Mucosa of descending colon (tissue), 3 donors: Measurements from ENCODE around the gene GBA2. TPM values are rescaled to one million over a fixed set of nuclear protein-coding genes. Genes with fewer than 3 reads are reported as not detected.

Source experiments
- ATAC-seq: fragments of 200-7000 bp; cut with Tn5 transposase; one replicate; pipeline ENCODE4 v1.9.1; 2020; ENCODE audit warnings: mild to moderate bottlenecking, moderate library complexity
- DNase-seq, 3 donors: peaks; one replicate each; pipeline ENCODE4 v3.0.0-alpha.2; 2020
- H3K36me3 ChIP-seq: fragments of 200-600 bp; one replicate; pipeline ENCODE4 v1.8.0; 2021; ENCODE audit warnings: low read depth, mild to moderate bottlenecking
- H3K4me1 ChIP-seq: fragments of 200-600 bp; one replicate; pipeline ENCODE4 v1.8.0; 2021; ENCODE audit warnings: low read depth, mild to moderate bottlenecking
- H3K4me3 ChIP-seq: fragments of 200-600 bp; one replicate; pipeline ENCODE4 v1.8.0; 2021; ENCODE audit warnings: mild to moderate bottlenecking
- H3K9me3 ChIP-seq: fragments of 200-600 bp; one replicate; pipeline ENCODE4 v1.8.0; 2021; ENCODE audit warnings: mild to moderate bottlenecking
- intact Hi-C, 2 donors: fragments of 100-400 bp; cut with DNase I in 1 of 2; cut with micrococcal nuclease in 1 of 2; formaldehyde crosslinking; loops; one replicate each; pipeline versions ENCODE4 v1.11.0 to v1.11.1; 2022; cut with DNase I, micrococcal nuclease
- total RNA-seq, 3 donors: library from RNA; stranded (reverse); fragmentation: NEBNext Ultra II Directional in 2 of 3; extraction: Animal tissue kit (Norgen Biotek cat#: 25700) in 2 of 3; gene quantifications; one replicate each; pipeline versions ENCODE4 v1.2.1 to v1.2.4, GENCODE V29; 2021 to 2023
- TF ChIP-seq, protein P1 (sequence below): fragments of 200-600 bp; IDR thresholded peaks from one replicate; pipeline ENCODE4 v1.8.0; 2022; ENCODE audit warnings: antibody characterized with exemption, mild to moderate bottlenecking
- donor health status: DM: no; HTN: no; CAD: no; lungs with moderate emphysema.
- donor health status: DM: no; HTN: no; CAD: no.
- donor health status: DM: no; HTN: yes; CAD: no.

The GBA2 gene
- total RNA-seq, 3 donors from 2014 or later = 157 to 285 (median 223) TPM

DNA sequence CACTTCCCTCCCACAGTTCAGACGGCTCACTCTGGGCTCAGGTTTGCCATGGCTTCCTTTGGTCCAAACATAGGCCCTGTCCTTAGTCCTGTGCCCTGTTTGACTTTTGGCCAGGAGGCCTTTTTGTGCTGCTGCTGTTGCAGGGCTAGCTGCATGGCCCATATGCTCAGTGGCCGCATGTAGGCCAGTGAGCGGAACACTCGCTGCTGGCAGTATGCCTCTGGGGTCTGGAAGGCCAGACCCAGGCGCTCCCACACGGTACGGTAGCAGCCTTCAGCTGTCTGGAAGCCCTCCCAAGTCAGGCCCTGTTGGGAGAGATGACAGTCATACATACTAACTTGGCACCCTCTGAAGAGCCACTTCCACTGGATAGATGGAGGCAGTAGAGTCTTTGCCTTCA, 11.9 kb downstream of the GBA2 start:
- TF ChIP-seq, protein P1, sequence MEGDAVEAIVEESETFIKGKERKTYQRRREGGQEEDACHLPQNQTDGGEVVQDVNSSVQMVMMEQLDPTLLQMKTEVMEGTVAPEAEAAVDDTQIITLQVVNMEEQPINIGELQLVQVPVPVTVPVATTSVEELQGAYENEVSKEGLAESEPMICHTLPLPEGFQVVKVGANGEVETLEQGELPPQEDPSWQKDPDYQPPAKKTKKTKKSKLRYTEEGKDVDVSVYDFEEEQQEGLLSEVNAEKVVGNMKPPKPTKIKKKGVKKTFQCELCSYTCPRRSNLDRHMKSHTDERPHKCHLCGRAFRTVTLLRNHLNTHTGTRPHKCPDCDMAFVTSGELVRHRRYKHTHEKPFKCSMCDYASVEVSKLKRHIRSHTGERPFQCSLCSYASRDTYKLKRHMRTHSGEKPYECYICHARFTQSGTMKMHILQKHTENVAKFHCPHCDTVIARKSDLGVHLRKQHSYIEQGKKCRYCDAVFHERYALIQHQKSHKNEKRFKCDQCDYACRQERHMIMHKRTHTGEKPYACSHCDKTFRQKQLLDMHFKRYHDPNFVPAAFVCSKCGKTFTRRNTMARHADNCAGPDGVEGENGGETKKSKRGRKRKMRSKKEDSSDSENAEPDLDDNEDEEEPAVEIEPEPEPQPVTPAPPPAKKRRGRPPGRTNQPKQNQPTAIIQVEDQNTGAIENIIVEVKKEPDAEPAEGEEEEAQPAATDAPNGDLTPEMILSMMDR = no peak
- no peak for DNase-seq
- no peak for ATAC-seq
- intact Hi-C loops = no loop called here
- Histone ChIP-seq H3K36me3 (peaks cover 20% of the 10 kb centered on the region), H3K4me1 (peaks cover 23% of the 10 kb centered on the region), H3K9me3 (no peaks in the 10 kb centered on the region), H3K4me3 (no peak overlapping the region)

DNA sequence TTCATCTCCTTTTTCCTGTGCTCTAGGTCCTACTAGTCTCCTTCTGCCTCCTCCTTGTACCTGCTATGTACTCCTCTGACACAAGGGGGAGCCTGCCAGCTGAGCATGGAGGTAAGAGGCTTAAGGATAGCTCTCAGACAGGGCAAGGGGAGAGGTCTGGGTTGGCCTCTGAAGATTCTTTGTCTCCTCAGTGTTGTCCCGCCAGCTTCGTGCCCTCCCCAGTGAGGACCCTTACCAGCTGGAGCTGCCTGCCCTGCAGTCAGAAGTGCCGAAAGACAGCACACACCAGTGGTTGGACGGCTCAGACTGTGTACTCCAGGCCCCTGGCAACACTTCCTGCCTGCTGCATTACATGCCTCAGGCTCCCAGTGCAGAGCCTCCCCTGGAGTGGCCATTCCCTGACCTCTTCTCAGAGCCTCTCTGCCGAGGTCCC, 12.8 kb downstream of the GBA2 start:
- intact Hi-C loops = no loop called here
- H3K9me3 ChIP-seq = no peaks in the 10 kb centered on the region
- TF ChIP-seq, protein P1 = peak; percentile 58
- H3K36me3 ChIP-seq = peaks cover 20% of the 10 kb centered on the region
- peaks cover 23% of the 10 kb centered on the region for H3K4me1 ChIP-seq
- DNase-seq (peak in 2 of 3 donors; percentile 63 to 80), ATAC-seq (peak; percentile 23)
- H3K4me3 ChIP-seq = no peak overlapping the region

DNA sequence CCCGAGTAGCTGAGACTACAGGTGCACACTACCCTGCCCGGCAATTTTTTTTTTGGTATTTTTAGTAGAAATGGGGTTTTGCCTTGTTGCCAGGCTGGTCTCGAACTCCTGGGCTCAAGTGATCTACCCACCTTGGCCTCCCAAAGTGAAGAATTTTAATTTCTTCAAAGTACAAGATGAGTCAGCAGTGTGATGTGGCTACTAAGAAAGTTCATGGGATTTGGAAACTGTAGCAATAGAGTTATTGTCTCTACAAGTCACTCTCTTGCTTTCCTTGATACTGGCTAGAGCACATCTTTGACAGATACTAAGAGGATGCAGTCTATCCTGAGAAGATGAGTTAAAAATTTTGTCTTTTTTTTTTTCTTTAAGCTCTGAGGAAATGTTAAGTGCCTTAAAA, 14.9 kb downstream of the GBA2 start:
- ATAC-seq (no peak), DNase-seq (no peak)
- Histone ChIP-seq H3K4me1 (peaks cover 40% of the 10 kb centered on the region), H3K9me3 (no peaks in the 10 kb centered on the region), H3K36me3 (peaks cover 9% of the 10 kb centered on the region), H3K4me3 (no peak overlapping the region)
- TF ChIP-seq, protein P1 = no peak
- intact Hi-C loops = loop anchor here in 1 of 2 donors (5.0 kb wide), 1 partner anchor 77 kb away; the partner anchor contains the start of genes CCDC107 and RMRP

DNA sequence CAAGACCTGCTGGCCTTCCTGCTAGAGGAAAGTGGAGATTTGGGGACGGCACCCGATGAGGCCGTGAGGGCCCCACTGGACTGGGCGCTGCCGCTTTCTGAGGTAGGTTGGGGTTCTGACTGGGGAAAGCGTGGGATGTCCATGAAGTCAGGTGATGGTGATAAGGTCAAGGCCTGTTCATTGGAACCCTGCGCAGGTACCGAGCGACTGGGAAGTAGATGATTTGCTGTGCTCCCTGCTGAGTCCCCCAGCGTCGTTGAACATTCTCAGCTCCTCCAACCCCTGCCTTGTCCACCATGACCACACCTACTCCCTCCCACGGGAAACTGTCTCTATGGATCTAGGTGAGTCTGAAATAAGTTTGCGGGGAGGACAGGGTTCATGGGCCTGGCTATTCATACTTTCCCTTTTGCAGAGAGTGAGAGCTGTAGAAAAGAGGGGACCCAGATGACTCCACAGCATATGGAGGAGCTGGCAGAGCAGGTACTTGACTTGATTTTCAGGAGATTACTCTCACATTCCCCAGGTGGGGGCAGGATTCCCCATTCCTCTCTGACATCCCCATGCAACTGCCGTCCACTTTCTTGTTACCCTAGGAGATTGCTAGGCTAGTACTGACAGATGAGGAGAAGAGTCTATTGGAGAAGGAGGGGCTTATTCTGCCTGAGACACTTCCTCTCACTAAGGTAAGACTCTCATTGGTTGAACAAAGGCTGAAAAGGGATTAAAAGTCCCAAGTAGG, 16.1 kb downstream of the GBA2 start:
- TF ChIP-seq, protein P1 = no peak
- H3K36me3 ChIP-seq = peaks cover under 1% of the 10 kb centered on the region
- no peaks in the 10 kb centered on the region for H3K9me3 ChIP-seq
- ATAC-seq (peak; percentile 4), DNase-seq (peak in 1 of 3 donors; percentile 56)
- H3K4me1 ChIP-seq = peaks cover 47% of the 10 kb centered on the region
- intact Hi-C loops = loop anchor here in 1 of 2 donors (5.0 kb wide), 1 partner anchor 76 kb away; the partner anchor contains the start of genes CCDC107 and RMRP
- peak overlapping the region; percentile 52 for H3K4me3 ChIP-seq

DNA sequence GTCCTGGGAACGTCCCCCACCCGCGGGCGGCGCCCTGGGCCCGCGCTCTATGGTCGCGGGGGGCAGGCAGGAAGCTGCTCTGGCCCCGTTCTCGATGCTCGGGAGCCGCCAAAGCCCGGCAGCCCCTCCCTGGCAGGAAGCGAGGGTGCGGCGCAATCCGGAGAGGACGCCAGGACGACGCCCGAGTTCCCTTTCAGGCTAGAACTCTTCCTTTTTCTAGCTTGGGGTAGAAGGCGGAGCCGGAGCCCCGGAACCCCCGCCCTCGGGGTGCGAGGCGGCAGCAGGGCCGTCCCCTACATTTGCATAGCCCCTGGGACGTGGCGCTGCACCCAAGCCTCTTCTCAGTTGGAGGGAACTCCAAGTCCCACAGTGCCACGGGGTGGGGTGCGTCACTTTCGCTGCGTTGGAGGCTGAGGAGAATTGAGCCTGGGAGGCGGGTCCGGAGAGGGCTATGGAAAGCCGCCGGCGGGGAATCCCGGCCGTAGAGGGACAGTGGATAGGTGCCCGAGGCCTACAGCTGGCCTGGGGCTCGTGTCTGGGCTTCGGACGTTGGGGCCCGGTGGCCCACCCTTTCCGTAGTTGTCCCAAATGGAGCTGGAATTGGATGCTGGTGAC, 16.7 kb downstream of the GBA2 start, which contains the start of the genes CREB3 and TLN1:
Gene CREB3, plus strand, starts transcription at position 482 of the 615 bp plus-strand sequence. Its CDS starts 107 bp downstream, at position 589.
Gene TLN1, minus strand, starts transcription at position 11 of the 615 bp plus-strand sequence. CDS start 6,501 bp downstream, outside the sequence.
- Histone ChIP-seq H3K4me1 (peaks cover 49% of the 10 kb centered on the region), H3K9me3 (no peaks in the 10 kb centered on the region), H3K4me3 (peak within 1 kb of the TSS; percentile 52), H3K36me3 (no peaks in the 10 kb centered on the region)
- TF ChIP-seq, protein P1 = peak; percentile 16
- intact Hi-C loops = loop anchor here in 1 of 2 donors (5.0 kb wide), 1 partner anchor 75 kb away; the partner anchor contains the start of genes CCDC107 and RMRP
- peak; percentile 88 for ATAC-seq
- DNase-seq = peak; percentile 97 to 99 (median 99)
